Measurements from ENCODE around the gene PATL1. TPM values are rescaled to one million over a fixed set of nuclear protein-coding genes. Genes with fewer than 3 reads are reported as not detected.

The PATL1 gene
- total and polyA plus RNA-seq, 2 of the 8 experiments (the other 6 are each of a cell fraction or from before 2014, with no cell fraction given): 30.4 to 33.4 TPM

DNA sequence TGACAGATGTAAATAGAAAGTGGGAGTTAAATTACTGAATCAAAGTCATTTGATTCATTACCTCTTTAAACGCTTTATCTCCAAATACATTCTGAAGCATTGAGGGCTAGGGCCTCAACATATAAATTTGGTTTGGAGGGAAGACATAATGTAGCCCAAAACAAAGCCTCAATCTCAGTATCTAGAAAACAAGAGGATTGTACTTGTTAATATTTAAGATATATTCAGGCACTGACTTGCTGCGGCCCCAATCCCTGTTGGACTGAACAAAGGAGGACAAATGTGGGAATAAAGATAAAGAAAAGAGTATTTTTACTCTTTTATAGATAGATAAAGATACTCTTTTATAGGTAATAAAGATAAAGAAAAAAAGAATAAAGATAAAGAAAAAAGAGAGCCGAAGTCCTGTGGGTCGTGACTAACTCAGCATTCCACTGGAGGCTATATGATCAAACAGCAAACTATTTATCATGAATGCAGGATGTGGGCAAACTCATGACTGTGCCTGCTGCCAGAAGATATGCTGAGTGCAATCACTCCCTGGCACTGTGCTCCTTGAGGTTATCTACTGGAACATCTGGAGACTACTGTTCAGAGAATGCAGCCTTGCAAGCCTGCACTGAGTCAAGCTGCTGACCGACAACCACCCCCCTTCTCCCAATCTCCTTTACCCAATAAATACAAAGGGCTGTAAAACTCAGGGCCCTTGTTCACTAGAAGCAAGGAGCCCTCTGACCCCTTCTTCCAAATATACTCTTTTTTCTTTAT lies 37.9 kb upstream of the PATL1 start:
- Histone ChIP-seq H2BK20ac (ENCODE audit: low read length) (no peak overlapping the region), H3K27me3 (replicated peaks in 1 of 4; ENCODE audit: control insufficient read depth in 3 of 4, extremely low read depth in 1 of 4, insufficient read depth in 3 of 4, low read length in 3 of 4) (no peaks in the 10 kb centered on the region), H4K20me1 (replicated peaks in 1 of 2; ENCODE audit: control insufficient read depth in 1 of 2, insufficient read depth in 2 of 2, low read length in 2 of 2) (no peaks in the 10 kb centered on the region), H3K18ac (ENCODE audit: extremely low read depth, low read length) (no peak overlapping the region), H3K56ac (replicated peaks; ENCODE audit: insufficient read length, low read depth, low read length) (no peak overlapping the region), H2BK120ac (replicated peaks; ENCODE audit: low read depth, low read length) (no peak overlapping the region), H4K5ac (ENCODE audit: insufficient read length, low read depth, low read length) (no peak overlapping the region), H3K27ac (ENCODE audit: low read depth, low read length) (no peak overlapping the region), H2BK12ac (ENCODE audit: low read depth, low read length) (no peak overlapping the region), H3K79me2 (ENCODE audit: control insufficient read depth in 1 of 2, insufficient read depth in 2 of 2, low read length in 2 of 2) (no peaks in the 10 kb centered on the region), H4K91ac (replicated peaks; ENCODE audit: insufficient read length, low read length) (no peak overlapping the region), H2AFZ (ENCODE audit: low read length) (no peak overlapping the region), H3K79me1 (ENCODE audit: low read depth, low read length) (no peaks in the 10 kb centered on the region), H3K14ac (ENCODE audit: insufficient read length) (no peak overlapping the region), H3K4me1 (replicated peaks in 1 of 4; ENCODE audit: control insufficient read depth in 3 of 4, insufficient read depth in 4 of 4, low read length in 3 of 4) (no peaks in the 10 kb centered on the region), H4K8ac (ENCODE audit: extremely low read depth, insufficient read depth, low read length) (no peak overlapping the region), H3K9me3 (ENCODE audit: insufficient read depth in 2 of 2, low read depth in 1 of 2, low read length in 1 of 2) (no peaks in the 10 kb centered on the region), H3K4ac (replicated peaks; ENCODE audit: insufficient read length, low read depth, low read length) (no peak overlapping the region), H2BK5ac (ENCODE audit: low read depth, low read length) (no peak overlapping the region), H3K23me2 (ENCODE audit: low read depth, low read length) (no peaks in the 10 kb centered on the region), H3K9ac (replicated peaks in 1 of 4; ENCODE audit: extremely low read depth in 1 of 4, low read depth in 3 of 4, low read length in 3 of 4) (no peak overlapping the region), H3K4me2 (ENCODE audit: insufficient read depth in 1 of 2, low read depth in 2 of 2, low read length in 2 of 2) (no peak overlapping the region), H3K23ac (ENCODE audit: insufficient read length) (no peak overlapping the region), H2AK5ac (ENCODE audit: low read depth, low read length) (no peak overlapping the region), H2BK15ac (ENCODE audit: low read length) (no peak overlapping the region), H3K4me3 (ENCODE audit: extremely low read depth in 1 of 4, insufficient read depth in 2 of 4, low read depth in 3 of 4, low read length in 4 of 4) (no peak overlapping the region), H3K36me3 (ENCODE audit: control insufficient read depth in 2 of 4, insufficient read depth in 4 of 4, low read length in 3 of 4) (no peaks in the 10 kb centered on the region)
- ChIA-PET POLR2A (ENCODE audit: partially characterized antibody) (no interaction called here), CTCF (ENCODE audit: partially characterized antibody) (no interaction called here)
- DNase-seq (ENCODE audit: low read depth in 1 of 2, low spot score in 2 of 2): no peak
- WGBS, 2 experiments (ENCODE audit: extremely low coverage in 1 of 2, insufficient coverage in 1 of 2, insufficient read length in 1 of 2, insufficient replicate concordance in 2 of 2, low coverage in 1 of 2, low lambda C conversion rate in 2 of 2, missing lambda C conversion rate in 1 of 2): 93% methylated on average over 5 of the region's 5 CpGs; no CpG with 5 or more reads in 1 of the 2 experiments
- no peak for FAIRE-seq
- TF ChIP-seq SIN3A (conservative IDR thresholded peaks at IDR 0.05 in 1 of 2, IDR thresholded peaks at IDR 0.05 in 1 of 2; ENCODE audit: low read depth in 1 of 2, low read length in 2 of 2): no peak
- TF ChIP-seq EGR1 (IDR thresholded peaks at IDR 0.05; ENCODE audit: borderline replicate concordance, low read depth, low read length): no peak
- TF ChIP-seq SIX5 (IDR thresholded peaks at IDR 0.05; ENCODE audit: low read depth, low read length): no peak
- no peak for TF ChIP-seq SP2 (IDR thresholded peaks at IDR 0.05; ENCODE audit: low read length)
- no peak for TF ChIP-seq CBX5 (IDR thresholded peaks at IDR 0.05; ENCODE audit: low read depth, low read length)
- no peak for TF ChIP-seq POU5F1 (IDR thresholded peaks at IDR 0.05; ENCODE audit: low read depth, low read length)
- TF ChIP-seq JUND (IDR thresholded peaks at IDR 0.05; ENCODE audit: low read length): no peak
- no peak for TF ChIP-seq SRF (IDR thresholded peaks at IDR 0.05; ENCODE audit: low read depth, low read length)
- TF ChIP-seq EZH2 (IDR thresholded peaks at IDR 0.05; ENCODE audit: low read depth, low read length, severe bottlenecking): no peak
- no peak for TF ChIP-seq CTBP2 (IDR thresholded peaks at IDR 0.05; ENCODE audit: borderline replicate concordance, insufficient read depth, insufficient read length, low read length)
- TF ChIP-seq MAX (IDR thresholded peaks at IDR 0.05): no peak

All from H1 (cell line).